ENCODE data around the gene ZNF92. TPM values are rescaled to one million over a fixed set of nuclear protein-coding genes. Genes with fewer than 3 reads are reported as not detected.
A peak's percentile ranks its signal among the peaks of the same experiment; 100 is the strongest.

The ZNF92 gene
- total and polyA plus RNA-seq, 2 of the 13 experiments (the other 11 are each of a cell fraction or from before 2014, with no cell fraction given) = 4.0 to 13.2 TPM

DNA sequence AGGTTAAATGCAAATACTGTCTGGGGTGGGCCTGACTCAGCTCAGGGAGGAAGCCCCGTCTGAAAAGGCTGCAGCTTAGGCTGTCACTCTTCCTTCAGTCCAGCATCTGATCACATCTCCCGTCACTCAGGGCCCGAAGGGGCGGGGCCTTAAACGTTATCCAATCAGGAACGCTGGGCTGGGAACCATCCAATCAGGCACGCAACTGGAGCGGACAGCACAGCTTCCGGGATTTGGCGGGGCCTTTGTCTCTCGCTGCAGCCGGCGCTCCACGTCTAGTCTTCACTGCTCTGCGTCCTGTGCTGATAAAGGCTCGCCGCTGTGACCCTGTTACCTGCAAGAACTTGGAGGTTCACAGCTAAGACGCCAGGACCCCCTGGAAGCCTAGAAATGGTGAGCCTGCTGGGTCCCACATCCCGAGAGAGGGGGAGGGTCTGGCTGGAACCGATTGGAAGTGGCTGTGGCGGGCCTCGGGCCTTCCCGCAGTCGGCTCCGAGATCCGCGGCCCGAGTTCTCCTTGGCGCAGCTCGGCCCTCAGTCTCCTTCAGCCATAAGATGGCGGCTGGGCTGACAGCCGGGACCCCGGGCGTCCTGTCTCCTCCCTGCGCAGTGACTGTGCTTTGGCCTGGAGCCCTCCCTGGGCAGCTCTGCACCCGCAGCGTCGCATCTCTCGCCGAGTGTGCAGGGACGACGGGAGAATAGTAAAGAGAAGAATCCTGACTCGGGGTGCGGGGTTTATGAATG is at the start of gene ZNF92 (continued):
- TF ChIP-seq, protein P1, sequence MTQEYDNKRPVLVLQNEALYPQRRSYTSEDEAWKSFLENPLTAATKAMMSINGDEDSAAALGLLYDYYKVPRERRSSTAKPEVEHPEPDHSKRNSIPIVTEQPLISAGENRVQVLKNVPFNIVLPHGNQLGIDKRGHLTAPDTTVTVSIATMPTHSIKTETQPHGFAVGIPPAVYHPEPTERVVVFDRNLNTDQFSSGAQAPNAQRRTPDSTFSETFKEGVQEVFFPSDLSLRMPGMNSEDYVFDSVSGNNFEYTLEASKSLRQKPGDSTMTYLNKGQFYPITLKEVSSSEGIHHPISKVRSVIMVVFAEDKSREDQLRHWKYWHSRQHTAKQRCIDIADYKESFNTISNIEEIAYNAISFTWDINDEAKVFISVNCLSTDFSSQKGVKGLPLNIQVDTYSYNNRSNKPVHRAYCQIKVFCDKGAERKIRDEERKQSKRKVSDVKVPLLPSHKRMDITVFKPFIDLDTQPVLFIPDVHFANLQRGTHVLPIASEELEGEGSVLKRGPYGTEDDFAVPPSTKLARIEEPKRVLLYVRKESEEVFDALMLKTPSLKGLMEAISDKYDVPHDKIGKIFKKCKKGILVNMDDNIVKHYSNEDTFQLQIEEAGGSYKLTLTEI (CRISPR knock-in tag; conservative IDR thresholded peaks at IDR 0.05) = no peak
- TF ChIP-seq RBAK (CRISPR knock-in tag; IDR thresholded peaks at IDR 0.05) = no peak
- TF ChIP-seq, protein P2, sequence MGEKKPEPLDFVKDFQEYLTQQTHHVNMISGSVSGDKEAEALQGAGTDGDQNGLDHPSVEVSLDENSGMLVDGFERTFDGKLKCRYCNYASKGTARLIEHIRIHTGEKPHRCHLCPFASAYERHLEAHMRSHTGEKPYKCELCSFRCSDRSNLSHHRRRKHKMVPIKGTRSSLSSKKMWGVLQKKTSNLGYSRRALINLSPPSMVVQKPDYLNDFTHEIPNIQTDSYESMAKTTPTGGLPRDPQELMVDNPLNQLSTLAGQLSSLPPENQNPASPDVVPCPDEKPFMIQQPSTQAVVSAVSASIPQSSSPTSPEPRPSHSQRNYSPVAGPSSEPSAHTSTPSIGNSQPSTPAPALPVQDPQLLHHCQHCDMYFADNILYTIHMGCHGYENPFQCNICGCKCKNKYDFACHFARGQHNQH (CRISPR knock-in tag; IDR thresholded peaks at IDR 0.05) = no peak
- TF ChIP-seq NCOA5 (CRISPR knock-in tag; IDR thresholded peaks at IDR 0.05) = no peak
- TF ChIP-seq ZNF44 (CRISPR knock-in tag; IDR thresholded peaks at IDR 0.05) = no peak
- TF ChIP-seq, protein P3, sequence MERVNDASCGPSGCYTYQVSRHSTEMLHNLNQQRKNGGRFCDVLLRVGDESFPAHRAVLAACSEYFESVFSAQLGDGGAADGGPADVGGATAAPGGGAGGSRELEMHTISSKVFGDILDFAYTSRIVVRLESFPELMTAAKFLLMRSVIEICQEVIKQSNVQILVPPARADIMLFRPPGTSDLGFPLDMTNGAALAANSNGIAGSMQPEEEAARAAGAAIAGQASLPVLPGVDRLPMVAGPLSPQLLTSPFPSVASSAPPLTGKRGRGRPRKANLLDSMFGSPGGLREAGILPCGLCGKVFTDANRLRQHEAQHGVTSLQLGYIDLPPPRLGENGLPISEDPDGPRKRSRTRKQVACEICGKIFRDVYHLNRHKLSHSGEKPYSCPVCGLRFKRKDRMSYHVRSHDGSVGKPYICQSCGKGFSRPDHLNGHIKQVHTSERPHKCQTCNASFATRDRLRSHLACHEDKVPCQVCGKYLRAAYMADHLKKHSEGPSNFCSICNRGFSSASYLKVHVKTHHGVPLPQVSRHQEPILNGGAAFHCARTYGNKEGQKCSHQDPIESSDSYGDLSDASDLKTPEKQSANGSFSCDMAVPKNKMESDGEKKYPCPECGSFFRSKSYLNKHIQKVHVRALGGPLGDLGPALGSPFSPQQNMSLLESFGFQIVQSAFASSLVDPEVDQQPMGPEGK (CRISPR knock-in tag; IDR thresholded peaks at IDR 0.05) = no peak
- no peak for TF ChIP-seq ZNF780A (CRISPR knock-in tag; IDR thresholded peaks at IDR 0.05)
- no peak for TF ChIP-seq ZNF75D (CRISPR knock-in tag; IDR thresholded peaks at IDR 0.05; ENCODE audit: borderline replicate concordance)
- TF ChIP-seq ZNF607 (CRISPR knock-in tag; IDR thresholded peaks at IDR 0.05; ENCODE audit: borderline replicate concordance) = no peak; the same call in 1 of the 2 replicates
- TF ChIP-seq, protein P4, sequence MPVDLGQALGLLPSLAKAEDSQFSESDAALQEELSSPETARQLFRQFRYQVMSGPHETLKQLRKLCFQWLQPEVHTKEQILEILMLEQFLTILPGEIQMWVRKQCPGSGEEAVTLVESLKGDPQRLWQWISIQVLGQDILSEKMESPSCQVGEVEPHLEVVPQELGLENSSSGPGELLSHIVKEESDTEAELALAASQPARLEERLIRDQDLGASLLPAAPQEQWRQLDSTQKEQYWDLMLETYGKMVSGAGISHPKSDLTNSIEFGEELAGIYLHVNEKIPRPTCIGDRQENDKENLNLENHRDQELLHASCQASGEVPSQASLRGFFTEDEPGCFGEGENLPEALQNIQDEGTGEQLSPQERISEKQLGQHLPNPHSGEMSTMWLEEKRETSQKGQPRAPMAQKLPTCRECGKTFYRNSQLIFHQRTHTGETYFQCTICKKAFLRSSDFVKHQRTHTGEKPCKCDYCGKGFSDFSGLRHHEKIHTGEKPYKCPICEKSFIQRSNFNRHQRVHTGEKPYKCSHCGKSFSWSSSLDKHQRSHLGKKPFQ (CRISPR knock-in tag; IDR thresholded peaks at IDR 0.05; ENCODE audit: insufficient replicate concordance) = peak; percentile 43
- TF ChIP-seq ELF4 (CRISPR knock-in tag; IDR thresholded peaks at IDR 0.05; ENCODE audit: borderline replicate concordance) = peak; percentile 96; the same call in 1 of the 2 replicates
- TF ChIP-seq, protein P5, sequence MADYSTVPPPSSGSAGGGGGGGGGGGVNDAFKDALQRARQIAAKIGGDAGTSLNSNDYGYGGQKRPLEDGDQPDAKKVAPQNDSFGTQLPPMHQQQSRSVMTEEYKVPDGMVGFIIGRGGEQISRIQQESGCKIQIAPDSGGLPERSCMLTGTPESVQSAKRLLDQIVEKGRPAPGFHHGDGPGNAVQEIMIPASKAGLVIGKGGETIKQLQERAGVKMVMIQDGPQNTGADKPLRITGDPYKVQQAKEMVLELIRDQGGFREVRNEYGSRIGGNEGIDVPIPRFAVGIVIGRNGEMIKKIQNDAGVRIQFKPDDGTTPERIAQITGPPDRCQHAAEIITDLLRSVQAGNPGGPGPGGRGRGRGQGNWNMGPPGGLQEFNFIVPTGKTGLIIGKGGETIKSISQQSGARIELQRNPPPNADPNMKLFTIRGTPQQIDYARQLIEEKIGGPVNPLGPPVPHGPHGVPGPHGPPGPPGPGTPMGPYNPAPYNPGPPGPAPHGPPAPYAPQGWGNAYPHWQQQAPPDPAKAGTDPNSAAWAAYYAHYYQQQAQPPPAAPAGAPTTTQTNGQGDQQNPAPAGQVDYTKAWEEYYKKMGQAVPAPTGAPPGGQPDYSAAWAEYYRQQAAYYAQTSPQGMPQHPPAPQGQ (CRISPR knock-in tag; IDR thresholded peaks at IDR 0.05; ENCODE audit: borderline replicate concordance) = no peak
- TF ChIP-seq ZNF614 (CRISPR knock-in tag; IDR thresholded peaks at IDR 0.05; ENCODE audit: borderline replicate concordance) = peak; percentile 35; the same call in 1 of the 2 replicates
- no peak for TF ChIP-seq IKZF1 (IDR thresholded peaks at IDR 0.05)
- no peak for TF ChIP-seq ZNF431 (CRISPR knock-in tag; IDR thresholded peaks at IDR 0.05; ENCODE audit: borderline replicate concordance, low read depth)
- TF ChIP-seq, protein P6, sequence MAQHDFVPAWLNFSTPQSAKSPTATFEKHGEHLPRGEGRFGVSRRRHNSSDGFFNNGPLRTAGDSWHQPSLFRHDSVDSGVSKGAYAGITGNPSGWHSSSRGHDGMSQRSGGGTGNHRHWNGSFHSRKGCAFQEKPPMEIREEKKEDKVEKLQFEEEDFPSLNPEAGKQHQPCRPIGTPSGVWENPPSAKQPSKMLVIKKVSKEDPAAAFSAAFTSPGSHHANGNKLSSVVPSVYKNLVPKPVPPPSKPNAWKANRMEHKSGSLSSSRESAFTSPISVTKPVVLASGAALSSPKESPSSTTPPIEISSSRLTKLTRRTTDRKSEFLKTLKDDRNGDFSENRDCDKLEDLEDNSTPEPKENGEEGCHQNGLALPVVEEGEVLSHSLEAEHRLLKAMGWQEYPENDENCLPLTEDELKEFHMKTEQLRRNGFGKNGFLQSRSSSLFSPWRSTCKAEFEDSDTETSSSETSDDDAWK (CRISPR knock-in tag; IDR thresholded peaks at IDR 0.05) = no peak
